Keratinocyte (primary cell): ENCODE results near the gene PLCG2. TPM values are rescaled to one million over a fixed set of nuclear protein-coding genes. Genes with fewer than 3 reads are reported as not detected.

ENCODE experiments used
- DNase-seq: peaks from one replicate; pipeline ENCODE4 v3.0.0-alpha.2; 2011; ENCODE audit warnings: low read depth, missing footprints, low spot score
- FAIRE-seq: peaks from 2 replicates; lab custom pipeline; 2011; peaks lifted over from hg19 to GRCh38; lab: Jason Lieb, UNC
- H2AFZ ChIP-seq: 2 replicates; pipeline ENCODE4 v1.6.0; 2012; ENCODE audit warnings: low read length, control low read depth, inconsistent platforms; ENCODE audit not compliant: control insufficient read depth
- H3K27ac ChIP-seq: 2 replicates; pipeline ENCODE4 v1.5.1; 2011; ENCODE audit warnings: low read length; ENCODE audit not compliant: control insufficient read depth, insufficient read depth
- H3K27me3 ChIP-seq: 3 replicates; pipeline ENCODE4 v1.6.0; 2011; ENCODE audit warnings: low read length; ENCODE audit not compliant: control insufficient read depth, insufficient read depth; ENCODE audit errors: extremely low read depth
- H3K36me3 ChIP-seq, 2 experiments: 2 replicates in 1 of 2; 3 replicates in 1 of 2; pipeline ENCODE4 v1.5.1; 2011; ENCODE audit warnings: low read length in 2 of 2, mild to moderate bottlenecking in 1 of 2; ENCODE audit not compliant: control insufficient read depth in 2 of 2, insufficient read depth in 2 of 2; ENCODE audit errors: extremely low read depth in 1 of 2
- H3K4me1 ChIP-seq: 3 replicates; pipeline ENCODE4 v1.5.1; 2011; ENCODE audit warnings: low read length; ENCODE audit not compliant: control insufficient read depth, insufficient read depth; ENCODE audit errors: extremely low read depth
- H3K4me2 ChIP-seq: 3 replicates; pipeline ENCODE4 v1.6.0; 2011; ENCODE audit warnings: low read depth, low read length; ENCODE audit not compliant: control insufficient read depth, insufficient read depth; ENCODE audit errors: extremely low read depth
- H3K4me3 ChIP-seq, 3 experiments: fragments of 200-600 bp in 1 of 3; sonication (generic) in 1 of 3; 2 replicates in 2 of 3; 3 replicates in 1 of 3; pipeline ENCODE4 v1.5.1; 2011 to 2016; ENCODE audit warnings: low read length in 3 of 3, mild to moderate bottlenecking in 3 of 3, control low read depth in 2 of 3, inconsistent platforms in 1 of 3, low read depth in 1 of 3, mixed read lengths in 1 of 3, mixed run types in 1 of 3, moderate library complexity in 1 of 3; ENCODE audit not compliant: control insufficient read depth in 2 of 3, insufficient read depth in 2 of 3; ENCODE audit errors: extremely low read depth in 1 of 3
- H3K79me2 ChIP-seq: 2 replicates; pipeline ENCODE4 v1.6.0; 2012; ENCODE audit warnings: low read length; ENCODE audit not compliant: control insufficient read depth, insufficient read depth
- H3K9ac ChIP-seq: 3 replicates; pipeline ENCODE4 v1.6.0; 2011; ENCODE audit warnings: low read length; ENCODE audit not compliant: control insufficient read depth, insufficient read depth; ENCODE audit errors: extremely low read depth
- H3K9me1 ChIP-seq: 3 replicates; pipeline ENCODE4 v1.6.0; 2011; ENCODE audit warnings: low read length; ENCODE audit not compliant: control insufficient read depth, insufficient read depth; ENCODE audit errors: extremely low read depth
- H3K9me3 ChIP-seq: 2 replicates; pipeline ENCODE4 v1.5.1; 2012; ENCODE audit warnings: low read depth, low read length; ENCODE audit not compliant: control insufficient read depth
- H4K20me1 ChIP-seq: 3 replicates; pipeline ENCODE4 v1.6.0; 2011; ENCODE audit warnings: low read length; ENCODE audit not compliant: control insufficient read depth, insufficient read depth; ENCODE audit errors: extremely low read depth
- EZH2 ChIP-seq: IDR thresholded peaks from one replicate; pipeline ENCODE4 v1.6.1; 2012; ENCODE audit warnings: inconsistent platforms, mild to moderate bottlenecking, low read length, moderate library complexity
- dilution Hi-C: fragments of 300-500 bp; cut with MboI; formaldehyde crosslinking; loops from one replicate; pipeline ENCODE4 v1.7.0; 2020; ENCODE audit warnings: low sequenced_read_pairs; ENCODE audit not compliant: extremely low pct_ligation_motif_present
- polyA plus RNA-seq, 5 experiments: library from polyadenylated mRNA; depleted of rRNA in 3 of 5; stranded (reverse) in 3 of 5; stranded (forward) in 1 of 5; unstranded in 1 of 5; fragments of >200 nt; gene quantifications; 1 replicate in 1 of 5; 2 replicates in 3 of 5; 3 replicates in 1 of 5; pipeline versions ENCODE4 v1.2.1 to v1.2.3, GENCODE V29; 2011 to 2012; ENCODE audit warnings: missing spikeins in 2 of 5, low read depth in 1 of 5, low replicate concordance in 1 of 5
- TF ChIP-seq, protein P1 (sequence below), 3 experiments: IDR thresholded peaks in 1 of 3; conservative IDR thresholded peaks in 1 of 3; optimal IDR thresholded peaks in 1 of 3; 2 replicates in 2 of 3; 3 replicates in 1 of 3; pipeline versions ENCODE3 to v1.5.1; 2011; ENCODE audit warnings: low read length in 3 of 3, mild to moderate bottlenecking in 3 of 3, moderate library complexity in 2 of 3, control low read depth in 1 of 3, inconsistent platforms in 1 of 3; ENCODE audit not compliant: insufficient read depth in 2 of 3; ENCODE audit errors: extremely low read depth in 1 of 3

The PLCG2 gene
- polyA plus RNA-seq, 1 donor (not counting 4 experiments of a cell fraction or from before 2014, with no cell fraction given): 3.5 TPM

- no peak for FAIRE-seq
- TF ChIP-seq, protein P1, sequence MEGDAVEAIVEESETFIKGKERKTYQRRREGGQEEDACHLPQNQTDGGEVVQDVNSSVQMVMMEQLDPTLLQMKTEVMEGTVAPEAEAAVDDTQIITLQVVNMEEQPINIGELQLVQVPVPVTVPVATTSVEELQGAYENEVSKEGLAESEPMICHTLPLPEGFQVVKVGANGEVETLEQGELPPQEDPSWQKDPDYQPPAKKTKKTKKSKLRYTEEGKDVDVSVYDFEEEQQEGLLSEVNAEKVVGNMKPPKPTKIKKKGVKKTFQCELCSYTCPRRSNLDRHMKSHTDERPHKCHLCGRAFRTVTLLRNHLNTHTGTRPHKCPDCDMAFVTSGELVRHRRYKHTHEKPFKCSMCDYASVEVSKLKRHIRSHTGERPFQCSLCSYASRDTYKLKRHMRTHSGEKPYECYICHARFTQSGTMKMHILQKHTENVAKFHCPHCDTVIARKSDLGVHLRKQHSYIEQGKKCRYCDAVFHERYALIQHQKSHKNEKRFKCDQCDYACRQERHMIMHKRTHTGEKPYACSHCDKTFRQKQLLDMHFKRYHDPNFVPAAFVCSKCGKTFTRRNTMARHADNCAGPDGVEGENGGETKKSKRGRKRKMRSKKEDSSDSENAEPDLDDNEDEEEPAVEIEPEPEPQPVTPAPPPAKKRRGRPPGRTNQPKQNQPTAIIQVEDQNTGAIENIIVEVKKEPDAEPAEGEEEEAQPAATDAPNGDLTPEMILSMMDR (optimal IDR thresholded peaks at IDR 0.05 in 1 of 3, IDR thresholded peaks at IDR 0.05 in 1 of 3, conservative IDR thresholded peaks at IDR 0.05 in 1 of 3; ENCODE audit: extremely low read depth in 1 of 3, insufficient read depth in 2 of 3, low read length in 3 of 3): no peak
- TF ChIP-seq EZH2: no peak
Observed at GRCh38 chr16:81787659-81788058, 8.6 kb downstream of the PLCG2 start.

GRCh38 chr16:81790277-81790676 is 11.2 kb downstream of the PLCG2 start:
- Histone ChIP-seq H3K9me3 (no peaks in the 10 kb centered on the region), H3K4me2 (no peak overlapping the region), H3K4me3 (no peak overlapping the region), H4K20me1 (no peaks in the 10 kb centered on the region), H3K36me3 (no peaks in the 10 kb centered on the region), H3K4me1 (peaks cover 8% of the 10 kb centered on the region), H3K27me3 (peaks cover 7% of the 10 kb centered on the region), H2AFZ (no peak overlapping the region), H3K9ac (no peak overlapping the region), H3K79me2 (no peaks in the 10 kb centered on the region), H3K27ac (no peak overlapping the region), H3K9me1 (no peaks in the 10 kb centered on the region)
- no peak for FAIRE-seq
- dilution Hi-C loops: no loop called here
- no peak for DNase-seq
- TF ChIP-seq, protein P1 (optimal IDR thresholded peaks at IDR 0.05 in 1 of 3, IDR thresholded peaks at IDR 0.05 in 1 of 3, conservative IDR thresholded peaks at IDR 0.05 in 1 of 3; ENCODE audit: extremely low read depth in 1 of 3, insufficient read depth in 2 of 3, low read length in 3 of 3): no peak
- TF ChIP-seq EZH2: no peak

More at GRCh38 chr16:81787659-81788058, 8.6 kb downstream of the PLCG2 start:
- Histone ChIP-seq H3K27me3 (peaks cover 15% of the 10 kb centered on the region), H3K9me3 (no peaks in the 10 kb centered on the region), H3K9ac (no peak overlapping the region), H3K4me3 (no peak overlapping the region), H3K36me3 (peaks cover 0 to 1% of the 10 kb centered on the region in 2 experiments), H3K4me2 (no peak overlapping the region), H4K20me1 (no peaks in the 10 kb centered on the region), H3K4me1 (peaks cover 8% of the 10 kb centered on the region), H3K79me2 (no peaks in the 10 kb centered on the region), H3K9me1 (no peaks in the 10 kb centered on the region), H2AFZ (no peak overlapping the region), H3K27ac (no peak overlapping the region)
- dilution Hi-C loops: no loop called here
- DNase-seq: no peak
